Measurements from ENCODE around the gene RAPGEF6. TPM values are rescaled to one million over a fixed set of nuclear protein-coding genes. Genes with fewer than 3 reads are reported as not detected.

The RAPGEF6 gene
- total and polyA plus RNA-seq, 3 experiments from 2014 or later = 25.9 to 29.2 (median 27.9) TPM

- H3K27me3 ChIP-seq (ENCODE audit: insufficient read depth, low read length, poor library complexity, severe bottlenecking) = no peaks in the 10 kb centered on the region
- Mint-ChIP-seq H3K4me1 (peaks cover 40 to 53% (median 50%) of the 10 kb centered on the region in 3 donors), H3K27me3 (no peaks in the 10 kb centered on the region), H3K36me3 (peaks cover 4 to 17% (median 5%) of the 10 kb centered on the region in 3 donors), H3K9me3 (no peaks in the 10 kb centered on the region), H3K27ac (peak overlapping the region in 2 of 8 donors; percentile 24 to 30), H3K4me3 (no peak overlapping the region)
- no peak overlapping the region for H3K27ac ChIP-seq (ENCODE audit: low read depth, low read length)
- ChIA-PET POLR2A (no interaction called here), CTCF (interaction anchor here (1.2 to 2.4 kb wide), 2 partner anchors 26 to 444 kb away, joined by 3 to 8 read pairs; no protein-coding TSS in a partner anchor)
- no peak for DNase-seq
- H3K36me3 ChIP-seq (ENCODE audit: insufficient read depth, low read length) = no peaks in the 10 kb centered on the region
- no peaks in the 10 kb centered on the region for H3K9me3 ChIP-seq (ENCODE audit: low read length)
- H3K4me1 ChIP-seq (ENCODE audit: insufficient read depth, low read length) = peaks cover 8% of the 10 kb centered on the region
- no peak overlapping the region for H3K4me3 ChIP-seq (ENCODE audit: low read length)
Measured at GRCh38 chr5:131563434-131564228, 71.4 kb downstream of the RAPGEF6 start.

- H3K36me3 Mint-ChIP-seq = peaks cover 10 to 26% (median 18%) of the 10 kb centered on the region in 3 donors
Measured at GRCh38 chr5:131550606-131551005, 84.4 kb downstream of the RAPGEF6 start.

GRCh38 chr5:131548176-131548575 is 86.9 kb downstream of the RAPGEF6 start:
- H3K4me1 ChIP-seq (ENCODE audit: insufficient read depth, low read length) = peaks cover 46% of the 10 kb centered on the region
- H3K27ac ChIP-seq (ENCODE audit: low read depth, low read length) = peak overlapping the region; percentile 28
- POLR2A ChIA-PET = interaction anchor here (0.6 kb wide), 2 partner anchors 43 to 282 kb away, joined by 5 to 7 read pairs; no protein-coding TSS in a partner anchor
- peaks cover 10 to 25% (median 15%) of the 10 kb centered on the region in 3 donors for H3K36me3 Mint-ChIP-seq
- peak overlapping the region; percentile 90 to 100 (median 95) for H3K4me3 Mint-ChIP-seq
- H3K36me3 ChIP-seq (ENCODE audit: insufficient read depth, low read length) = peaks cover 4% of the 10 kb centered on the region
- peak in 2 of 5 donors; percentile 45 to 66 for DNase-seq
- peaks cover 56 to 83% (median 81%) of the 10 kb centered on the region in 3 donors for H3K4me1 Mint-ChIP-seq
- no peaks in the 10 kb centered on the region for H3K9me3 ChIP-seq (ENCODE audit: low read length)
- H3K27me3 Mint-ChIP-seq = no peaks in the 10 kb centered on the region
- H3K27me3 ChIP-seq (ENCODE audit: insufficient read depth, low read length, poor library complexity, severe bottlenecking) = no peaks in the 10 kb centered on the region
- H3K9me3 Mint-ChIP-seq = no peaks in the 10 kb centered on the region
- H3K4me3 ChIP-seq (ENCODE audit: low read length) = peak overlapping the region; percentile 66
- H3K27ac Mint-ChIP-seq = peak overlapping the region; percentile 91 to 98 (median 96)
- CTCF ChIA-PET = interaction anchor here (0.9 to 1.2 kb wide), 2 partner anchors 12 to 41 kb away, joined by 3 to 4 read pairs; no protein-coding TSS in a partner anchor

More at GRCh38 chr5:131550606-131551005, 84.4 kb downstream of the RAPGEF6 start:
- Mint-ChIP-seq H3K4me3 (peak overlapping the region in 2 of 7 donors; percentile 1 to 79), H3K4me1 (peaks cover 47 to 72% (median 67%) of the 10 kb centered on the region in 3 donors), H3K27me3 (no peaks in the 10 kb centered on the region), H3K9me3 (no peaks in the 10 kb centered on the region), H3K27ac (peak overlapping the region in 6 of 8 donors; percentile 4 to 90 (median 47))
- H3K9me3 ChIP-seq (ENCODE audit: low read length) = no peaks in the 10 kb centered on the region
- H3K27me3 ChIP-seq (ENCODE audit: insufficient read depth, low read length, poor library complexity, severe bottlenecking) = no peaks in the 10 kb centered on the region
- H3K36me3 ChIP-seq (ENCODE audit: insufficient read depth, low read length) = no peaks in the 10 kb centered on the region
- no peak for DNase-seq
- no peak overlapping the region for H3K4me3 ChIP-seq (ENCODE audit: low read length)
- POLR2A ChIA-PET = no interaction called here
- H3K4me1 ChIP-seq (ENCODE audit: insufficient read depth, low read length) = peaks cover 34% of the 10 kb centered on the region
- CTCF ChIA-PET = no interaction called here
- H3K27ac ChIP-seq (ENCODE audit: low read depth, low read length) = no peak overlapping the region

GRCh38 chr5:131545845-131546244 is 89.2 kb downstream of the RAPGEF6 start:
- Histone ChIP-seq H3K27me3 (ENCODE audit: insufficient read depth, low read length, poor library complexity, severe bottlenecking) (no peaks in the 10 kb centered on the region), H3K9me3 (ENCODE audit: low read length) (no peaks in the 10 kb centered on the region), H3K4me3 (ENCODE audit: low read length) (peak overlapping the region; percentile 35), H3K36me3 (ENCODE audit: insufficient read depth, low read length) (peaks cover 4% of the 10 kb centered on the region), H3K4me1 (ENCODE audit: insufficient read depth, low read length) (peaks cover 59% of the 10 kb centered on the region), H3K27ac (ENCODE audit: low read depth, low read length) (no peak overlapping the region)
- H3K36me3 Mint-ChIP-seq = peaks cover 6 to 40% (median 22%) of the 10 kb centered on the region in 3 donors
- H3K27me3 Mint-ChIP-seq = no peaks in the 10 kb centered on the region
- peak overlapping the region in 7 of 8 donors; percentile 1 to 88 (median 64) for H3K27ac Mint-ChIP-seq
- ChIA-PET CTCF (interaction anchor here (1.4 kb wide), 1 partner anchor 37 kb away, joined by 3 read pairs; no protein-coding TSS in a partner anchor), POLR2A (interaction anchor here (0.7 kb wide), 1 partner anchor 209 kb away, joined by 4 read pairs; no protein-coding TSS in a partner anchor)
- peaks cover 66 to 89% (median 85%) of the 10 kb centered on the region in 3 donors for H3K4me1 Mint-ChIP-seq
- H3K4me3 Mint-ChIP-seq = peak overlapping the region; percentile 88 to 98 (median 94)
- H3K9me3 Mint-ChIP-seq = no peaks in the 10 kb centered on the region
- DNase-seq = no peak

GRCh38 chr5:131542723-131543122 is 92.3 kb downstream of the RAPGEF6 start:
- no peaks in the 10 kb centered on the region for H3K9me3 Mint-ChIP-seq
- POLR2A ChIA-PET = no interaction called here
- Histone ChIP-seq H3K9me3 (ENCODE audit: low read length) (no peaks in the 10 kb centered on the region), H3K4me1 (ENCODE audit: insufficient read depth, low read length) (peaks cover 64% of the 10 kb centered on the region), H3K27ac (ENCODE audit: low read depth, low read length) (no peak overlapping the region), H3K4me3 (ENCODE audit: low read length) (no peak overlapping the region), H3K27me3 (ENCODE audit: insufficient read depth, low read length, poor library complexity, severe bottlenecking) (no peaks in the 10 kb centered on the region), H3K36me3 (ENCODE audit: insufficient read depth, low read length) (peaks cover 4% of the 10 kb centered on the region)
- CTCF ChIA-PET = no interaction called here
- H3K27me3 Mint-ChIP-seq = no peaks in the 10 kb centered on the region
- H3K4me3 Mint-ChIP-seq = peak overlapping the region in 5 of 7 donors; percentile 4 to 76 (median 47)
- H3K4me1 Mint-ChIP-seq = peaks cover 69 to 88% (median 86%) of the 10 kb centered on the region in 3 donors
- H3K27ac Mint-ChIP-seq = peak overlapping the region in 4 of 8 donors; percentile 26 to 80 (median 64)
- no peak for DNase-seq
- peaks cover 2 to 54% (median 22%) of the 10 kb centered on the region in 3 donors for H3K36me3 Mint-ChIP-seq

GRCh38 chr5:131541762-131542161 is 93.3 kb downstream of the RAPGEF6 start:
- DNase-seq = no peak
- Mint-ChIP-seq H3K27me3 (no peaks in the 10 kb centered on the region), H3K9me3 (no peaks in the 10 kb centered on the region), H3K4me3 (no peak overlapping the region), H3K36me3 (peaks cover 0 to 54% (median 22%) of the 10 kb centered on the region in 3 donors), H3K4me1 (peaks cover 76 to 88% (median 88%) of the 10 kb centered on the region in 3 donors), H3K27ac (peak overlapping the region in 5 of 8 donors; percentile 3 to 64 (median 26))
- ChIA-PET CTCF (interaction anchor here (1.3 kb wide), 1 partner anchor 13 kb away, joined by 4 read pairs; no protein-coding TSS in a partner anchor), POLR2A (no interaction called here)
- Histone ChIP-seq H3K27ac (ENCODE audit: low read depth, low read length) (no peak overlapping the region), H3K4me3 (ENCODE audit: low read length) (no peak overlapping the region), H3K27me3 (ENCODE audit: insufficient read depth, low read length, poor library complexity, severe bottlenecking) (no peaks in the 10 kb centered on the region), H3K4me1 (ENCODE audit: insufficient read depth, low read length) (peaks cover 71% of the 10 kb centered on the region), H3K36me3 (ENCODE audit: insufficient read depth, low read length) (peaks cover 4% of the 10 kb centered on the region), H3K9me3 (ENCODE audit: low read length) (no peaks in the 10 kb centered on the region)

- ChIA-PET CTCF (interaction anchor here (1.3 kb wide), 2 partner anchors 12 to 48 kb away, joined by 3 to 4 read pairs; no protein-coding TSS in a partner anchor), POLR2A (interaction anchor here (0.5 kb wide), 1 partner anchor 210 kb away, joined by 5 read pairs; no protein-coding TSS in a partner anchor)
- H3K27me3 Mint-ChIP-seq = no peaks in the 10 kb centered on the region
- Histone ChIP-seq H3K36me3 (ENCODE audit: insufficient read depth, low read length) (peaks cover 4% of the 10 kb centered on the region), H3K9me3 (ENCODE audit: low read length) (no peaks in the 10 kb centered on the region), H3K4me1 (ENCODE audit: insufficient read depth, low read length) (peaks cover 77% of the 10 kb centered on the region), H3K4me3 (ENCODE audit: low read length) (no peak overlapping the region), H3K27ac (ENCODE audit: low read depth, low read length) (no peak overlapping the region), H3K27me3 (ENCODE audit: insufficient read depth, low read length, poor library complexity, severe bottlenecking) (no peaks in the 10 kb centered on the region)
- H3K36me3 Mint-ChIP-seq = peaks cover 0 to 54% (median 23%) of the 10 kb centered on the region in 3 donors
- peak overlapping the region in 7 of 8 donors; percentile 11 to 70 (median 59) for H3K27ac Mint-ChIP-seq
- peaks cover 82 to 94% (median 94%) of the 10 kb centered on the region in 3 donors for H3K4me1 Mint-ChIP-seq
- no peaks in the 10 kb centered on the region for H3K9me3 Mint-ChIP-seq
- H3K4me3 Mint-ChIP-seq = peak overlapping the region in 1 of 7 donors; percentile 55
- no peak for DNase-seq
Measured at GRCh38 chr5:131541071-131541470, 94.0 kb downstream of the RAPGEF6 start.

Measured in CD8-positive, alpha-beta memory T cell (primary cell).